ENCODE measurements around the gene ZNF383. TPM values are rescaled to one million over a fixed set of nuclear protein-coding genes. Genes with fewer than 3 reads are reported as not detected.
"Not testable (repeated sequence)": the region's sequence is repeated elsewhere in the genome, so short reads cannot be mapped to it uniquely, and the experiment has no call there.

ZNF383 gene
- total RNA-seq, 1 experiment from 2014 or later, result 8.4 TPM

DNA sequence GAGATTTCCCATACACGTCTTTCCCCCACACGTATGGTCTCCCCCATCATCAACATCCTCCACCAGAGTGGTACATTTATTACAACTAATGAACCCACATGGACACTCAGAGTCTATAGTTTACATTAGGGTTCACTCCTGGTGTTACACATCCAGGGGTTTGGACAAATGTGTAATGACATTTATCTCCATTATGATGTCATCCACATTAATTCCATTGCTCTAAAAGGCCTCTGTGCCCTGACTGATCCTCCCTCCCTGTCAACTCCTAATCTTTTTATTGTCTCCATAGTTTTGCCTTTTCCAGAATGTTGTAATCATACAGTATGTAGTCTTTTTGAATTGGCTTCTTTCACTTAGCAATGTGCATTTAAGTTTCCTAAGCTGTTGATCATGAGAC, 8.2 kb downstream of the ZNF383 start:
- Mint-ChIP-seq H3K27me3 (ENCODE audit: unreplicated experiment) (no peaks in the 10 kb centered on the region), H3K36me3 (ENCODE audit: insufficient read depth, unreplicated experiment) (peaks cover 29% of the 10 kb centered on the region), H3K9me3 (ENCODE audit: low read depth, unreplicated experiment) (peaks cover 24% of the 10 kb centered on the region), H3K27ac (ENCODE audit: unreplicated experiment) (no peak overlapping the region), H3K4me3 (ENCODE audit: low read depth, unreplicated experiment) (no peak overlapping the region), H3K4me1 (ENCODE audit: low read depth, unreplicated experiment) (no peaks in the 10 kb centered on the region)
- CTCF ChIA-PET, result no interaction called here
- no peak for DNase-seq
- intact Hi-C loops (cut with micrococcal nuclease; ENCODE audit: unreplicated experiment), result no loop called here
- BruUV-seq (replicated peaks), result no TSS peak
- TF ChIP-seq CTCF (IDR thresholded peaks at IDR 0.05; ENCODE audit: unreplicated experiment), result no peak

DNA sequence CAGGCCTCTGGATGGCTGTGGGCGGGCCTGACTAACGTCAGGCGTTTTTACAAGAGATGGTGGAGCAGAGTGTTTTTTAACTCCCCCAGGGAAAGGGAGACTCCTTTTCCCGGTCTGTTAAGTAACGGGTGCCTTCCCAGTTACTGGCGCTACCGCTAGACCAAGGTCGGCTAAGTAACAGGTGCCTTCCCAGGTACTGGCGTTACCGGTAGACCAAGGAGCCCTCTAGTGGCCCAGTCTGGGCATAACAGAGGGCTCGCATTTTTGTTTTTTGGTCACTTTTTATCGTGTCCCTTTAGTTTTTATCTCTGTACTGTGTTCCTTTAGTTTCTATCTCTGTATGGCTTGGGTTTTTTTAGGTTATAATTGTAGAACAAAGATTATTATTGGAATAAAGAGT, 10.0 kb downstream of the ZNF383 start:
- H3K36me3 Mint-ChIP-seq (ENCODE audit: insufficient read depth, unreplicated experiment), result peaks cover 29% of the 10 kb centered on the region
- H3K27ac Mint-ChIP-seq (ENCODE audit: unreplicated experiment), result no peak overlapping the region
- no peaks in the 10 kb centered on the region for H3K4me1 Mint-ChIP-seq (ENCODE audit: low read depth, unreplicated experiment)
- DNase-seq, result no peak
- intact Hi-C loops (cut with micrococcal nuclease; ENCODE audit: unreplicated experiment), result no loop called here
- no peaks in the 10 kb centered on the region for H3K27me3 Mint-ChIP-seq (ENCODE audit: unreplicated experiment)
- CTCF ChIA-PET, result no interaction called here
- H3K9me3 Mint-ChIP-seq (ENCODE audit: low read depth, unreplicated experiment), result peaks cover 21% of the 10 kb centered on the region
- H3K4me3 Mint-ChIP-seq (ENCODE audit: low read depth, unreplicated experiment), result no peak overlapping the region
- no TSS peak for BruUV-seq (replicated peaks)
- TF ChIP-seq CTCF (IDR thresholded peaks at IDR 0.05; ENCODE audit: unreplicated experiment), result peak; percentile 49

DNA sequence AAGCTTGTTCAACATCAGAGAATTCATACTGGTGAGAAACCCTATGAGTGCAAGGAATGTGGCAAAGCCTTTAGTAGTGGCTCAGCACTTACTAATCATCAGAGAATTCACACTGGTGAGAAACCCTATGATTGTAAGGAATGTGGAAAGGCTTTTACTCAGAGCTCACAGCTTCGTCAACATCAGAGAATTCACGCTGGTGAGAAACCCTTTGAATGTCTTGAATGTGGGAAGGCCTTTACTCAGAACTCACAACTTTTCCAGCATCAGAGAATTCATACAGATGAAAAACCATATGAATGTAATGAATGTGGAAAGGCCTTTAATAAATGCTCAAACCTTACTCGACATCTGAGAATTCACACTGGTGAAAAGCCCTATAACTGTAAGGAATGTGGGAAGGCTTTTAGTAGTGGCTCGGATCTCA, 25.2 kb downstream of the ZNF383 start:
- CTCF ChIA-PET, result no interaction called here
- no peaks in the 10 kb centered on the region for H3K4me1 Mint-ChIP-seq (ENCODE audit: low read depth, unreplicated experiment)
- DNase-seq, result no peak
- H3K36me3 Mint-ChIP-seq (ENCODE audit: insufficient read depth, unreplicated experiment), result peaks cover 35% of the 10 kb centered on the region
- H3K9me3 Mint-ChIP-seq (ENCODE audit: low read depth, unreplicated experiment), result peaks cover 26% of the 10 kb centered on the region
- BruUV-seq (replicated peaks), result no TSS peak
- intact Hi-C loops (cut with micrococcal nuclease; ENCODE audit: unreplicated experiment), result no loop called here
- no peak overlapping the region for H3K4me3 Mint-ChIP-seq (ENCODE audit: low read depth, unreplicated experiment)
- H3K27ac Mint-ChIP-seq (ENCODE audit: unreplicated experiment), result no peak overlapping the region
- no peaks in the 10 kb centered on the region for H3K27me3 Mint-ChIP-seq (ENCODE audit: unreplicated experiment)
- no peak for TF ChIP-seq CTCF (IDR thresholded peaks at IDR 0.05; ENCODE audit: unreplicated experiment)

DNA sequence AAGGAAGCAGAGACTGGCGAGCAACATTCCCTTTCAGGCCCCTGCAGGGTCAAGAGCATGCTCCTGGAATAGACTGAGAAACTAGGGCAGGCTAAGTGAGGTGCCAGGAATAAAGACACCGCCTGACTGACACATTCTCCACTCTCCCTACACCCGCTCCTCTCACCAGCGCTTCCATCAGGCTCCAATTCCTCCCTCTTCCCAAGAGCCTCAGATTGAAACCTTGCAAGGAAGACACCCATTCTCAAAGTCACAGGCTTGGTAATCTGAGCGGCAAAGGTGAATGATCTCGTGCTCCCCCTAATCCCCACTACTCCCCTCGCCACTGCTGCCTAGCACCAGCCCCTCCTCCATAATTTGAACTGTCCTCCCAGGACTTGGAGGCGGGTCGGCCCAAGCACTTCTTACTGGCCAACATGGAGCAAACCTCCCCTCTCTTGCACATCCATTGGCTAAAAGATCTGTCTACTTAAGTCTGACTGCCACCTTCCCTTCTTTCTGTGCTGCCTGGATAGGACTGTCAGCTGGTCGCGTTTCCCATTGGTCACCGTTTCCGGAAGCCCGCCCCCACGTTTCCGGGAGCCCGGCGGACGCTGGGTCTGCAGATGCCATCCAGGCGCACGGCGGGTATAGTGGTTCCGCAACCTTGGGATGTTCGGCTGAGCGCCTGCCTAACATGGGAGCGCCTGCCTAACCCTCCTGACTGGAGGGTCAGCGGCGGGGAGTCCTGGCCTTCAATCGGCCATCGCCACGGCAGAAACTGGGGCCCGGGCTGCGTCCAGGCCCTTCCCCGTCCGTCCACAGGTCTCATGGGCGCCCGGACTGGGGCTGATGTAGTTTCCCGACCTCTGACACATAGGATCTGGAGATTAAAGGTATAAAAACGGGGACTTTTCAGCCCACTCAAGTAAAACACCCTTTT, 33.6 kb downstream of the ZNF383 start:
- H3K27me3 Mint-ChIP-seq (ENCODE audit: unreplicated experiment), result no peaks in the 10 kb centered on the region
- peaks cover 23% of the 10 kb centered on the region for H3K9me3 Mint-ChIP-seq (ENCODE audit: low read depth, unreplicated experiment)
- intact Hi-C loops (cut with micrococcal nuclease; ENCODE audit: unreplicated experiment), result no loop called here
- H3K4me3 Mint-ChIP-seq (ENCODE audit: low read depth, unreplicated experiment), result no peak overlapping the region
- no peak overlapping the region for H3K27ac Mint-ChIP-seq (ENCODE audit: unreplicated experiment)
- no peak for DNase-seq
- H3K36me3 Mint-ChIP-seq (ENCODE audit: insufficient read depth, unreplicated experiment), result peaks cover 1% of the 10 kb centered on the region
- H3K4me1 Mint-ChIP-seq (ENCODE audit: low read depth, unreplicated experiment), result no peaks in the 10 kb centered on the region
- no TSS peak for BruUV-seq (replicated peaks)
- CTCF ChIA-PET, result no interaction called here
- TF ChIP-seq CTCF (IDR thresholded peaks at IDR 0.05; ENCODE audit: unreplicated experiment), result no peak

DNA sequence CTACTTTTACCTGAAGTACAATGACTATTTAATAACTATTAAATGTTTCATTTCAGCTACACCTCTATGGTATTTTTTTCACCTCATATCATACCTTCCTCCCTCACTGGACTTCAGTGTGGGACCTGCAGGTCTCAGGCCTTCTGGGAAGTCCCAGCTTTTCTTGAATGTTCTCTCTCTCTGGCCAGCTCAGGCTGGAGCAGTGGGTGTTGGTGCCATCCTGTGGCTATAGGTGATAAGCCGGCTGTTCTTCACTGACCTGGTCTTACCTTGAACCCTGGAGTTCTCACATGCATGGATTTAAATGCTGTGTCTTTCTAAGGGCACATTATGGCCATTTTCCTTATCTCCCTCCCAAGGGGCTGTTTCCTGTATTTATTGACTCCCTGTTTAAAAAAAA, 45.0 kb downstream of the ZNF383 start:
- DNase-seq; CTCF ChIA-PET; intact Hi-C loops (cut with micrococcal nuclease; ENCODE audit: unreplicated experiment); H3K27me3 Mint-ChIP-seq (ENCODE audit: unreplicated experiment); BruUV-seq (replicated peaks); H3K4me1 Mint-ChIP-seq (ENCODE audit: low read depth, unreplicated experiment); H3K4me3 Mint-ChIP-seq (ENCODE audit: low read depth, unreplicated experiment); H3K27ac Mint-ChIP-seq (ENCODE audit: unreplicated experiment); H3K36me3 Mint-ChIP-seq (ENCODE audit: insufficient read depth, unreplicated experiment): not testable (repeated sequence)
- peaks cover 13% of the 10 kb centered on the region for H3K9me3 Mint-ChIP-seq (ENCODE audit: low read depth, unreplicated experiment)

DNA sequence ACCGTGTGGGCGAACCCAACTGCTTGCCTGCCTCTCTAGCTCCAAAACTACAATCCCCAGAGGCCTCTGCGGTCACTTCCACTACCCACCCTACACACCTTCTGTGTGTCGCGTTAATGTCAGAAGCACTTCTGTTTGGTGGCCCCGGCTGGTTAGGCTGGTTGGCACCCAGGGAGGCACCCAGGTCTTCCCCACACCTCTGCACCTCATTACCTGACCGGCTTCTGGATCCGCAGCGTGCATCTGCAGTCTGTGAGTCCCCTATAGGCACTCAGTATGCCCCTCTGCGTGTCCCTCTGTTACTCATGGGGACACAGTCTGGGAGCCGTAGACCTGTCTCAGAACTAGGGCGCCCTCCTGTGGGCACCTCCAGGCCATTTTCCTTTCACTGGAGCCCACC, 49.0 kb downstream of the ZNF383 start:
- BruUV-seq (replicated peaks); H3K4me1 Mint-ChIP-seq (ENCODE audit: low read depth, unreplicated experiment); H3K27ac Mint-ChIP-seq (ENCODE audit: unreplicated experiment); CTCF ChIA-PET; H3K9me3 Mint-ChIP-seq (ENCODE audit: low read depth, unreplicated experiment); DNase-seq; intact Hi-C loops (cut with micrococcal nuclease; ENCODE audit: unreplicated experiment); H3K4me3 Mint-ChIP-seq (ENCODE audit: low read depth, unreplicated experiment); H3K27me3 Mint-ChIP-seq (ENCODE audit: unreplicated experiment); H3K36me3 Mint-ChIP-seq (ENCODE audit: insufficient read depth, unreplicated experiment): not testable (repeated sequence)

DNA sequence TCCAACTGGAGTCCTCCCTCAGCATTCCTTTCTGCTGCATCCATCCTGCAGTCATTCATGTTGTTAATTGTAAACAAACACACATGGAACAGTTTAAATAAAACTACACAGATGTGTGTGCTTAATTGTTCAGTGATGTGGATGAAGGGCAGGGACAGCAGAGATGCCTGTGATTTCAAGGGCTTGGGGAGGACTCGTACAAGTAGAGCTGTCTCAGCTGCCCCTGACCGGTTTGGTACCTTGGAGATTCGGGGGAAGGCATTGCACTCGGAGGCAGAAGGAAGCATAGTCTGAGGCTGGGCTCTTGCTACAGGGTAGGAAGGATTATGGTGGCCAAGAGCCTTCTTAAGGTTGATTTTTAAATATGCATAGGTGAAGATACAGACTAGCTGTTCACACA, 49.7 kb downstream of the ZNF383 start:
- DNase-seq; H3K27me3 Mint-ChIP-seq (ENCODE audit: unreplicated experiment); H3K9me3 Mint-ChIP-seq (ENCODE audit: low read depth, unreplicated experiment); H3K4me3 Mint-ChIP-seq (ENCODE audit: low read depth, unreplicated experiment); H3K4me1 Mint-ChIP-seq (ENCODE audit: low read depth, unreplicated experiment); BruUV-seq (replicated peaks); CTCF ChIA-PET; H3K36me3 Mint-ChIP-seq (ENCODE audit: insufficient read depth, unreplicated experiment); H3K27ac Mint-ChIP-seq (ENCODE audit: unreplicated experiment); intact Hi-C loops (cut with micrococcal nuclease; ENCODE audit: unreplicated experiment): not testable (repeated sequence)

All from Calu3 (cell line).